OCI-M1 (cell line): Measurements from ENCODE around the gene SAP30BP.
A peak's percentile ranks its signal among the peaks of the same experiment; 100 is the strongest.

Experiments used
- DNase-seq: peaks from one replicate; lab custom pipeline; 2025; lab: John Stamatoyannopoulos, UW

The SAP30BP gene

GRCh38 chr17:75666959-75667790, at the start of gene SAP30BP, which contains the start of gene RECQL5:
SAP30BP (plus strand) TSS chr17:75667338; CDS start chr17:75667373, 35 bp downstream.
RECQL5 (minus strand) TSS chr17:75667154; CDS start chr17:75666557, 597 bp downstream.
- DNase-seq, result peak; percentile 98

- DNase-seq, result no peak
These were observed 49.5 kb upstream of the SAP30BP start for GRCh38 chr17:75617675-75618074.

GRCh38 chr17:75619506-75620431, 47.4 kb upstream of the SAP30BP start:
- peak; percentile 53 for DNase-seq

GRCh38 chr17:75621489-75621888, 45.6 kb upstream of the SAP30BP start:
- DNase-seq, result no peak

GRCh38 chr17:75622076-75622475, 45.1 kb upstream of the SAP30BP start:
- DNase-seq, result peak; percentile 45

- no peak for DNase-seq
These were observed 44.3 kb upstream of the SAP30BP start for GRCh38 chr17:75622771-75623273.

- DNase-seq, result no peak
These were observed 43.8 kb upstream of the SAP30BP start for GRCh38 chr17:75623386-75623785.

GRCh38 chr17:75624021-75624420, 43.1 kb upstream of the SAP30BP start:
- no peak for DNase-seq

- no peak for DNase-seq
These were observed 42.3 kb upstream of the SAP30BP start for GRCh38 chr17:75624714-75625345.

- DNase-seq, result peak; percentile 43
These were observed 41.2 kb upstream of the SAP30BP start for GRCh38 chr17:75625813-75626486.

- no peak for DNase-seq
These were observed 40.6 kb upstream of the SAP30BP start for GRCh38 chr17:75626496-75627038.

GRCh38 chr17:75627094-75627493, 40.0 kb upstream of the SAP30BP start:
- DNase-seq, result no peak

GRCh38 chr17:75628425-75628824, 38.7 kb upstream of the SAP30BP start:
- DNase-seq, result no peak

GRCh38 chr17:75629157-75629556, 38.0 kb upstream of the SAP30BP start:
- no peak for DNase-seq

GRCh38 chr17:75630071-75630917, 36.8 kb upstream of the SAP30BP start:
- DNase-seq, result no peak

GRCh38 chr17:75631353-75631752, 35.8 kb upstream of the SAP30BP start:
- DNase-seq, result no peak

- DNase-seq, result no peak
These were observed 34.7 kb upstream of the SAP30BP start for GRCh38 chr17:75632428-75632827.

- peak; percentile 84 for DNase-seq
These were observed 34.2 kb upstream of the SAP30BP start, which contains the start of gene SMIM5 for GRCh38 chr17:75632863-75633485. SMIM5 (plus strand) TSS chr17:75633434; CDS start chr17:75640202, 6,768 bp downstream.
